ENCODE measurements around the gene GIPC3. TPM values are rescaled to one million over a fixed set of nuclear protein-coding genes. Genes with fewer than 3 reads are reported as not detected.

The GIPC3 gene
- total and polyA plus RNA-seq, 2 donors: 0.52 to 0.91 TPM

GRCh38 chr19:3538965-3539755, 46.1 kb upstream of the GIPC3 start, which contains the start of gene TEKTIP1:
TEKTIP1 (plus strand) TSS chr19:3539174; CDS start chr19:3539178, 4 bp downstream.
- Histone ChIP-seq H3K27me3 (ENCODE audit: control insufficient read depth in 2 of 2, insufficient read depth in 1 of 2, low read length in 1 of 2) (no peaks in the 10 kb centered on the region), H3K36me3 (ENCODE audit: control insufficient read depth in 2 of 2, insufficient read depth in 2 of 2, low read length in 1 of 2) (peaks cover 55 to 61% of the 10 kb centered on the region in 2 donors), H3K4me3 (ENCODE audit: low read length in 2 of 2) (no peak within 1 kb of the TSS), H3K4me1 (ENCODE audit: control insufficient read depth in 2 of 2, insufficient read depth in 2 of 2, low read length in 2 of 2) (no peaks in the 10 kb centered on the region), H3K9me3 (ENCODE audit: control insufficient read depth in 2 of 2, insufficient read depth in 1 of 2, low read length in 1 of 2) (peaks cover 0 to 8% of the 10 kb centered on the region in 2 donors), H3K27ac (ENCODE audit: low read depth in 1 of 2, low read length in 1 of 2) (no peak within 1 kb of the TSS)
- DNase-seq (ENCODE audit: low read depth in 6 of 9, low spot score in 9 of 9): no peak
- 93% methylated on average over 28 of the region's 28 CpGs for WGBS

GRCh38 chr19:3539756-3540118, 45.5 kb upstream of the GIPC3 start:
- WGBS: 100% methylated on average over 1 of the region's 1 CpG
- Histone ChIP-seq H3K36me3 (ENCODE audit: control insufficient read depth in 2 of 2, insufficient read depth in 2 of 2, low read length in 1 of 2) (peaks cover 56 to 61% of the 10 kb centered on the region in 2 donors), H3K27ac (ENCODE audit: low read depth in 1 of 2, low read length in 1 of 2) (no peak overlapping the region), H3K27me3 (ENCODE audit: control insufficient read depth in 2 of 2, insufficient read depth in 1 of 2, low read length in 1 of 2) (no peaks in the 10 kb centered on the region), H3K4me1 (ENCODE audit: control insufficient read depth in 2 of 2, insufficient read depth in 2 of 2, low read length in 2 of 2) (no peaks in the 10 kb centered on the region), H3K9me3 (ENCODE audit: control insufficient read depth in 2 of 2, insufficient read depth in 1 of 2, low read length in 1 of 2) (peaks cover 0 to 8% of the 10 kb centered on the region in 2 donors), H3K4me3 (ENCODE audit: low read length in 2 of 2) (no peak overlapping the region)
- DNase-seq (ENCODE audit: low read depth in 6 of 9, low spot score in 9 of 9): no peak

GRCh38 chr19:3543150-3544057, 41.9 kb upstream of the GIPC3 start:
- H3K27me3 ChIP-seq (ENCODE audit: control insufficient read depth in 2 of 2, insufficient read depth in 1 of 2, low read length in 1 of 2): no peaks in the 10 kb centered on the region
- H3K27ac ChIP-seq (ENCODE audit: low read depth in 1 of 2, low read length in 1 of 2): peak overlapping the region in 1 of 2 donors; percentile 34
- DNase-seq (ENCODE audit: low read depth in 6 of 9, low spot score in 9 of 9): no peak
- H3K4me1 ChIP-seq (ENCODE audit: control insufficient read depth in 2 of 2, insufficient read depth in 2 of 2, low read length in 2 of 2): no peaks in the 10 kb centered on the region
- whole genome bisulfite sequencing: 98% methylated on average over 47 of the region's 47 CpGs
- H3K36me3 ChIP-seq (ENCODE audit: control insufficient read depth in 2 of 2, insufficient read depth in 2 of 2, low read length in 1 of 2): peaks cover 59 to 61% of the 10 kb centered on the region in 2 donors
- H3K9me3 ChIP-seq (ENCODE audit: control insufficient read depth in 2 of 2, insufficient read depth in 1 of 2, low read length in 1 of 2): peaks cover 0 to 8% of the 10 kb centered on the region in 2 donors
- H3K4me3 ChIP-seq (ENCODE audit: low read length in 2 of 2): no peak overlapping the region

GRCh38 chr19:3544058-3544376, 41.3 kb upstream of the GIPC3 start:
- WGBS: 95% methylated on average over 9 of the region's 9 CpGs
- no peak overlapping the region for H3K27ac ChIP-seq (ENCODE audit: low read depth in 1 of 2, low read length in 1 of 2)
- no peak for DNase-seq (ENCODE audit: low read depth in 6 of 9, low spot score in 9 of 9)
- H3K9me3 ChIP-seq (ENCODE audit: control insufficient read depth in 2 of 2, insufficient read depth in 1 of 2, low read length in 1 of 2): peaks cover 0 to 8% of the 10 kb centered on the region in 2 donors
- H3K4me3 ChIP-seq (ENCODE audit: low read length in 2 of 2): no peak overlapping the region
- no peaks in the 10 kb centered on the region for H3K27me3 ChIP-seq (ENCODE audit: control insufficient read depth in 2 of 2, insufficient read depth in 1 of 2, low read length in 1 of 2)
- H3K4me1 ChIP-seq (ENCODE audit: control insufficient read depth in 2 of 2, insufficient read depth in 2 of 2, low read length in 2 of 2): peaks cover 0 to 2% of the 10 kb centered on the region in 2 donors
- peaks cover 61 to 66% of the 10 kb centered on the region in 2 donors for H3K36me3 ChIP-seq (ENCODE audit: control insufficient read depth in 2 of 2, insufficient read depth in 2 of 2, low read length in 1 of 2)

- H3K27ac ChIP-seq (ENCODE audit: low read depth in 1 of 2, low read length in 1 of 2): no peak overlapping the region
- peaks cover 61 to 65% of the 10 kb centered on the region in 2 donors for H3K36me3 ChIP-seq (ENCODE audit: control insufficient read depth in 2 of 2, insufficient read depth in 2 of 2, low read length in 1 of 2)
- no peaks in the 10 kb centered on the region for H3K27me3 ChIP-seq (ENCODE audit: control insufficient read depth in 2 of 2, insufficient read depth in 1 of 2, low read length in 1 of 2)
- DNase-seq (ENCODE audit: low read depth in 6 of 9, low spot score in 9 of 9): peak in 5 of 9 donors; percentile 33 to 70 (median 48)
- peaks cover 0 to 2% of the 10 kb centered on the region in 2 donors for H3K4me1 ChIP-seq (ENCODE audit: control insufficient read depth in 2 of 2, insufficient read depth in 2 of 2, low read length in 2 of 2)
- 83% methylated on average over 30 of the region's 30 CpGs for WGBS
- peaks cover 0 to 1% of the 10 kb centered on the region in 2 donors for H3K9me3 ChIP-seq (ENCODE audit: control insufficient read depth in 2 of 2, insufficient read depth in 1 of 2, low read length in 1 of 2)
- H3K4me3 ChIP-seq (ENCODE audit: low read length in 2 of 2): no peak overlapping the region
Measured at GRCh38 chr19:3544742-3545668, 40.3 kb upstream of the GIPC3 start.

GRCh38 chr19:3545669-3546034, 39.6 kb upstream of the GIPC3 start:
- H3K4me1 ChIP-seq (ENCODE audit: control insufficient read depth in 2 of 2, insufficient read depth in 2 of 2, low read length in 2 of 2): peaks cover 0 to 2% of the 10 kb centered on the region in 2 donors
- no peak for DNase-seq (ENCODE audit: low read depth in 6 of 9, low spot score in 9 of 9)
- H3K27me3 ChIP-seq (ENCODE audit: control insufficient read depth in 2 of 2, insufficient read depth in 1 of 2, low read length in 1 of 2): no peaks in the 10 kb centered on the region
- no peak overlapping the region for H3K27ac ChIP-seq (ENCODE audit: low read depth in 1 of 2, low read length in 1 of 2)
- 90% methylated on average over 10 of the region's 10 CpGs for WGBS
- H3K9me3 ChIP-seq (ENCODE audit: control insufficient read depth in 2 of 2, insufficient read depth in 1 of 2, low read length in 1 of 2): no peaks in the 10 kb centered on the region
- H3K36me3 ChIP-seq (ENCODE audit: control insufficient read depth in 2 of 2, insufficient read depth in 2 of 2, low read length in 1 of 2): peaks cover 63 to 67% of the 10 kb centered on the region in 2 donors
- H3K4me3 ChIP-seq (ENCODE audit: low read length in 2 of 2): no peak overlapping the region

- H3K27me3 ChIP-seq (ENCODE audit: control insufficient read depth in 2 of 2, insufficient read depth in 1 of 2, low read length in 1 of 2): no peaks in the 10 kb centered on the region
- H3K27ac ChIP-seq (ENCODE audit: low read depth in 1 of 2, low read length in 1 of 2): no peak overlapping the region
- H3K4me3 ChIP-seq (ENCODE audit: low read length in 2 of 2): no peak overlapping the region
- H3K9me3 ChIP-seq (ENCODE audit: control insufficient read depth in 2 of 2, insufficient read depth in 1 of 2, low read length in 1 of 2): no peaks in the 10 kb centered on the region
- DNase-seq (ENCODE audit: low read depth in 6 of 9, low spot score in 9 of 9): no peak
- WGBS: 93% methylated on average over 23 of the region's 23 CpGs
- peaks cover 0 to 2% of the 10 kb centered on the region in 2 donors for H3K4me1 ChIP-seq (ENCODE audit: control insufficient read depth in 2 of 2, insufficient read depth in 2 of 2, low read length in 2 of 2)
- peaks cover 68 to 72% of the 10 kb centered on the region in 2 donors for H3K36me3 ChIP-seq (ENCODE audit: control insufficient read depth in 2 of 2, insufficient read depth in 2 of 2, low read length in 1 of 2)
Measured at GRCh38 chr19:3546119-3546518, 39.2 kb upstream of the GIPC3 start.

- DNase-seq (ENCODE audit: low read depth in 6 of 9, low spot score in 9 of 9): no peak
- Histone ChIP-seq H3K4me1 (ENCODE audit: control insufficient read depth in 2 of 2, insufficient read depth in 2 of 2, low read length in 2 of 2) (peaks cover 0 to 4% of the 10 kb centered on the region in 2 donors), H3K27ac (ENCODE audit: low read depth in 1 of 2, low read length in 1 of 2) (no peak overlapping the region), H3K36me3 (ENCODE audit: control insufficient read depth in 2 of 2, insufficient read depth in 2 of 2, low read length in 1 of 2) (peaks cover 72% of the 10 kb centered on the region in 2 donors), H3K9me3 (ENCODE audit: control insufficient read depth in 2 of 2, insufficient read depth in 1 of 2, low read length in 1 of 2) (no peaks in the 10 kb centered on the region), H3K4me3 (ENCODE audit: low read length in 2 of 2) (no peak overlapping the region), H3K27me3 (ENCODE audit: control insufficient read depth in 2 of 2, insufficient read depth in 1 of 2, low read length in 1 of 2) (no peaks in the 10 kb centered on the region)
- WGBS: 95% methylated on average over 15 of the region's 15 CpGs
Measured at GRCh38 chr19:3547301-3547731, 38.0 kb upstream of the GIPC3 start.
